NOMO-1 treated with DMSO at 0.1 percent for 48 hours (cell line): ENCODE measurements around the gene ST3GAL5.
A peak's percentile ranks its signal among the peaks of the same experiment; 100 is the strongest.
"Not testable (repeated sequence)": the region's sequence is repeated elsewhere in the genome, so short reads cannot be mapped to it uniquely, and the experiment has no call there.

ENCODE experiments used
- DNase-seq: peaks from one replicate; lab custom pipeline; 2025; ENCODE audit not compliant: unreplicated experiment; lab: John Stamatoyannopoulos, UW

ST3GAL5 gene

GRCh38 chr2:85840091-85840490 is 48.7 kb downstream of the ST3GAL5 start:
- DNase-seq: no peak

- DNase-seq: no peak
These were observed 49.3 kb downstream of the ST3GAL5 start for GRCh38 chr2:85839461-85839860.

- DNase-seq: no peak
These were observed 50.1 kb downstream of the ST3GAL5 start for GRCh38 chr2:85838641-85839040.

- no peak for DNase-seq
These were observed 50.6 kb downstream of the ST3GAL5 start for GRCh38 chr2:85838181-85838580.

- no peak for DNase-seq
These were observed 54.3 kb downstream of the ST3GAL5 start for GRCh38 chr2:85834466-85834865.

- DNase-seq: no peak
These were observed 57.1 kb downstream of the ST3GAL5 start for GRCh38 chr2:85831735-85832134.

- no peak for DNase-seq
These were observed 58.1 kb downstream of the ST3GAL5 start for GRCh38 chr2:85830645-85831044.

- not testable (repeated sequence) for DNase-seq
These were observed 59.4 kb downstream of the ST3GAL5 start for GRCh38 chr2:85829394-85829793.

GRCh38 chr2:85828725-85829124 is 60.1 kb downstream of the ST3GAL5 start:
- DNase-seq: no peak

GRCh38 chr2:85827879-85828569 is 60.8 kb downstream of the ST3GAL5 start:
- no peak for DNase-seq

GRCh38 chr2:85826990-85827878 is 61.6 kb downstream of the ST3GAL5 start:
- DNase-seq: peak; percentile 63

- no peak for DNase-seq
These were observed 64.8 kb downstream of the ST3GAL5 start for GRCh38 chr2:85823951-85824350.

- DNase-seq: no peak
These were observed 66.0 kb downstream of the ST3GAL5 start for GRCh38 chr2:85822766-85823165.

- no peak for DNase-seq
These were observed 68.8 kb downstream of the ST3GAL5 start for GRCh38 chr2:85819811-85820510.

GRCh38 chr2:85814802-85815550 is 73.8 kb downstream of the ST3GAL5 start:
- DNase-seq: no peak

GRCh38 chr2:85813982-85814801 is 74.6 kb downstream of the ST3GAL5 start:
- DNase-seq: peak; percentile 56

GRCh38 chr2:85813211-85813981 is 75.4 kb downstream of the ST3GAL5 start:
- DNase-seq: no peak

- no peak for DNase-seq
These were observed 76.6 kb downstream of the ST3GAL5 start for GRCh38 chr2:85812094-85812735.
